COLO668 (cell line): Measurements from ENCODE around the gene PHF21B.
"Not testable (repeated sequence)": the region's sequence is repeated elsewhere in the genome, so short reads cannot be mapped to it uniquely, and the experiment has no call there.

ENCODE experiments used
- DNase-seq: peaks from one replicate; lab custom pipeline; 2025; ENCODE audit not compliant: unreplicated experiment; lab: John Stamatoyannopoulos, UW

The PHF21B gene

GRCh38 chr22:44921766-44922165 is 88.0 kb downstream of the PHF21B start:
- not testable (repeated sequence) for DNase-seq

GRCh38 chr22:44920183-44920582 is 89.6 kb downstream of the PHF21B start:
- DNase-seq = no peak

GRCh38 chr22:44919691-44920090 is 90.1 kb downstream of the PHF21B start:
- no peak for DNase-seq

GRCh38 chr22:44918925-44919392 is 90.8 kb downstream of the PHF21B start:
- DNase-seq = no peak

- no peak for DNase-seq
These were observed 91.5 kb downstream of the PHF21B start for GRCh38 chr22:44918166-44918924.

GRCh38 chr22:44917372-44918165 is 92.2 kb downstream of the PHF21B start:
- no peak for DNase-seq

GRCh38 chr22:44916281-44917231 is 93.2 kb downstream of the PHF21B start:
- no peak for DNase-seq

- DNase-seq = no peak
These were observed 94.4 kb downstream of the PHF21B start for GRCh38 chr22:44915441-44915840.

GRCh38 chr22:44914026-44914721 is 95.6 kb downstream of the PHF21B start:
- no peak for DNase-seq

- DNase-seq = no peak
These were observed 96.4 kb downstream of the PHF21B start for GRCh38 chr22:44913198-44913983.

GRCh38 chr22:44909241-44909640 is 100.6 kb downstream of the PHF21B start:
- no peak for DNase-seq

GRCh38 chr22:44907765-44908737 is 101.8 kb downstream of the PHF21B start:
- DNase-seq = no peak

GRCh38 chr22:44906999-44907644 is 102.7 kb downstream of the PHF21B start:
- no peak for DNase-seq

- DNase-seq = no peak
These were observed 103.4 kb downstream of the PHF21B start for GRCh38 chr22:44906248-44906936.

GRCh38 chr22:44904492-44905152 is 105.2 kb downstream of the PHF21B start:
- DNase-seq = not testable (repeated sequence)

- DNase-seq = not testable (repeated sequence)
These were observed 106.6 kb downstream of the PHF21B start for GRCh38 chr22:44903164-44903563.

- no peak for DNase-seq
These were observed 108.5 kb downstream of the PHF21B start for GRCh38 chr22:44901301-44901700.
